Endodermal cell (in vitro differentiated cells): ENCODE results near the gene CRYZL1. TPM values are rescaled to one million over a fixed set of nuclear protein-coding genes. Genes with fewer than 3 reads are reported as not detected.

Source experiments
- DNase-seq: peaks from one replicate; pipeline ENCODE4 v3.0.0-alpha.2; 2017
- H3K27ac ChIP-seq: 2 replicates; pipeline ENCODE4 v1.5.1; 2013; ENCODE audit warnings: mild to moderate bottlenecking, low read depth, low read length, moderate library complexity
- H3K27me3 ChIP-seq: 2 replicates; pipeline ENCODE4 v1.6.1; 2013; ENCODE audit warnings: mild to moderate bottlenecking, low read length, moderate library complexity; ENCODE audit not compliant: insufficient read depth, control insufficient read depth, poor library complexity, severe bottlenecking
- H3K36me3 ChIP-seq: 2 replicates; pipeline ENCODE4 v1.7.0; 2013; ENCODE audit warnings: mild to moderate bottlenecking, low read length, moderate library complexity; ENCODE audit not compliant: control insufficient read depth, insufficient read depth
- H3K4me1 ChIP-seq: one replicate; pipeline ENCODE4 v1.7.0; 2013; ENCODE audit warnings: low read length; ENCODE audit not compliant: control insufficient read depth, insufficient read depth
- H3K4me3 ChIP-seq: 2 replicates; pipeline ENCODE4 v1.5.1; 2013; ENCODE audit warnings: mild to moderate bottlenecking, low read length, moderate library complexity
- H3K9ac ChIP-seq: 2 replicates; pipeline ENCODE4 v1.6.1; 2013; ENCODE audit warnings: mild to moderate bottlenecking, low read length, moderate library complexity; ENCODE audit not compliant: poor library complexity, severe bottlenecking; ENCODE audit errors: extremely low read depth
- H3K9me3 ChIP-seq: 2 replicates; pipeline ENCODE4 v1.6.1; 2013; ENCODE audit warnings: mild to moderate bottlenecking, low read length, moderate library complexity; ENCODE audit not compliant: control insufficient read depth
- H3K27ac Mint-ChIP-seq: 2 replicates; pipeline ENCODE4 v1.8.0; 2020; ENCODE audit warnings: mixed read lengths
- H3K27me3 Mint-ChIP-seq: 2 replicates; pipeline ENCODE4 v1.8.0; 2021; ENCODE audit warnings: mild to moderate bottlenecking, mixed read lengths; ENCODE audit not compliant: insufficient read depth
- H3K36me3 Mint-ChIP-seq: 2 replicates; pipeline ENCODE4 v1.8.0; 2020; ENCODE audit warnings: low read depth, mixed read lengths
- H3K4me1 Mint-ChIP-seq: 2 replicates; pipeline ENCODE4 v1.8.0; 2020; ENCODE audit warnings: mixed read lengths
- H3K4me3 Mint-ChIP-seq: 2 replicates; pipeline ENCODE4 v1.8.0; 2020; ENCODE audit warnings: mild to moderate bottlenecking, moderate library complexity, mixed read lengths
- H3K9me3 Mint-ChIP-seq: 2 replicates; pipeline ENCODE4 v1.8.0; 2020; ENCODE audit warnings: mild to moderate bottlenecking, mixed read lengths
- WGBS, 2 experiments: methylation state at CpG; one replicate each; pipeline versions ENCODE4 v1.1.5 to v1.1.7; 2013; ENCODE audit warnings: missing lambda C conversion rate in 2 of 2, mixed read lengths in 1 of 2; ENCODE audit not compliant: insufficient coverage in 1 of 2, insufficient read length in 1 of 2; 5-methylcytosine and 5-hydroxymethylcytosine counted together
- total RNA-seq, 2 donors: library from RNA; stranded (reverse); fragmentation: NEBNext Ultra II Directional in 1 of 2; extraction: Animal tissue kit (Norgen Biotek cat#: 25700) in 1 of 2; gene quantifications; 2 replicates in 1 of 2; 3 replicates in 1 of 2; pipeline ENCODE4 v1.2.1, GENCODE V29; 2021
- TF ChIP-seq, protein P1 (sequence below): fragments of 200-600 bp; sonication (generic); conservative IDR thresholded peaks from 2 replicates; pipeline ENCODE4 v1.5.0; 2021; ENCODE audit warnings: antibody characterized with exemption, mild to moderate bottlenecking

CRYZL1 gene
- total RNA-seq, 2 donors from 2014 or later, result 33.8 to 51.0 TPM

DNA sequence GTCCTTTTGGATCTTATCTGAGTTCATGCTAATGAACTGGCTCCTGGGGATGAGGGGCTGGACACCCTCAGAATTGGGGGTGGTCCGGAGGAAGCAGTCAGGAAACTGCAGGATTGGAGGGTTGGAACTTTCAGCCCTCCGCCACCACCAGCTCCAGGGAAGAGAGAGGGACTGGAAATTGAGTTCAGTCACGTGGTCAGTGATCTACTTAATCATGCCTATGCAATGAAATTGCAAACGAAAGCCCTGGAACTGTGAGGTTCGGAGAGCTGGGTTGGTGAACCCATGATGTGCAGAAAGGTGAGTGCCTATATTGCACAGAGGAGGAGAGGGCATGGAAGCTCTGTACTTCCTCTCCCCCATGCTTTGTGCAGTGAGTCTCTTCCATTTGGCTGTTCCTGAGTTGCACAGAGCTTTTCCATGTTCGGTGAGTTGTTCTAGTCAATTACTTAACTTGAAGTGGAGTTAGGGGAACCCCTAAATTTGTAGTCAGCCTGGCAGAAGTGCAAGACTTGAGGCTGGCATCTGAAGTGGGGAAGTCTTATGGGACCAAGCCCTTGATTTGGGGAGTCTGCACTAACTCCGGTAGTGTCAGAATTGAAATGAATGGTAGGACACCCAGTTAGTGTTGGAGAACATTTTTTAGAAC lies 17.5 kb upstream of the CRYZL1 start:
- H3K27me3 ChIP-seq, result no peaks in the 10 kb centered on the region
- Mint-ChIP-seq H3K4me3 (no peak overlapping the region), H3K27me3 (no peaks in the 10 kb centered on the region), H3K4me1 (peaks cover 46% of the 10 kb centered on the region), H3K27ac (peak overlapping the region; percentile 57), H3K9me3 (peaks cover 3% of the 10 kb centered on the region), H3K36me3 (peaks cover 10% of the 10 kb centered on the region)
- TF ChIP-seq, protein P1, sequence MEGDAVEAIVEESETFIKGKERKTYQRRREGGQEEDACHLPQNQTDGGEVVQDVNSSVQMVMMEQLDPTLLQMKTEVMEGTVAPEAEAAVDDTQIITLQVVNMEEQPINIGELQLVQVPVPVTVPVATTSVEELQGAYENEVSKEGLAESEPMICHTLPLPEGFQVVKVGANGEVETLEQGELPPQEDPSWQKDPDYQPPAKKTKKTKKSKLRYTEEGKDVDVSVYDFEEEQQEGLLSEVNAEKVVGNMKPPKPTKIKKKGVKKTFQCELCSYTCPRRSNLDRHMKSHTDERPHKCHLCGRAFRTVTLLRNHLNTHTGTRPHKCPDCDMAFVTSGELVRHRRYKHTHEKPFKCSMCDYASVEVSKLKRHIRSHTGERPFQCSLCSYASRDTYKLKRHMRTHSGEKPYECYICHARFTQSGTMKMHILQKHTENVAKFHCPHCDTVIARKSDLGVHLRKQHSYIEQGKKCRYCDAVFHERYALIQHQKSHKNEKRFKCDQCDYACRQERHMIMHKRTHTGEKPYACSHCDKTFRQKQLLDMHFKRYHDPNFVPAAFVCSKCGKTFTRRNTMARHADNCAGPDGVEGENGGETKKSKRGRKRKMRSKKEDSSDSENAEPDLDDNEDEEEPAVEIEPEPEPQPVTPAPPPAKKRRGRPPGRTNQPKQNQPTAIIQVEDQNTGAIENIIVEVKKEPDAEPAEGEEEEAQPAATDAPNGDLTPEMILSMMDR, result no peak
- H3K27ac ChIP-seq, result no peak overlapping the region
- H3K36me3 ChIP-seq, result peaks cover 5% of the 10 kb centered on the region
- DNase-seq, result no peak
- peaks cover 9% of the 10 kb centered on the region for H3K4me1 ChIP-seq
- H3K4me3 ChIP-seq, result no peak overlapping the region
- H3K9me3 ChIP-seq, result peaks cover 6% of the 10 kb centered on the region
- WGBS, 2 experiments, result 89 to 95% methylated on average over 6 to 7 of the region's 7 CpGs
- no peak overlapping the region for H3K9ac ChIP-seq

DNA sequence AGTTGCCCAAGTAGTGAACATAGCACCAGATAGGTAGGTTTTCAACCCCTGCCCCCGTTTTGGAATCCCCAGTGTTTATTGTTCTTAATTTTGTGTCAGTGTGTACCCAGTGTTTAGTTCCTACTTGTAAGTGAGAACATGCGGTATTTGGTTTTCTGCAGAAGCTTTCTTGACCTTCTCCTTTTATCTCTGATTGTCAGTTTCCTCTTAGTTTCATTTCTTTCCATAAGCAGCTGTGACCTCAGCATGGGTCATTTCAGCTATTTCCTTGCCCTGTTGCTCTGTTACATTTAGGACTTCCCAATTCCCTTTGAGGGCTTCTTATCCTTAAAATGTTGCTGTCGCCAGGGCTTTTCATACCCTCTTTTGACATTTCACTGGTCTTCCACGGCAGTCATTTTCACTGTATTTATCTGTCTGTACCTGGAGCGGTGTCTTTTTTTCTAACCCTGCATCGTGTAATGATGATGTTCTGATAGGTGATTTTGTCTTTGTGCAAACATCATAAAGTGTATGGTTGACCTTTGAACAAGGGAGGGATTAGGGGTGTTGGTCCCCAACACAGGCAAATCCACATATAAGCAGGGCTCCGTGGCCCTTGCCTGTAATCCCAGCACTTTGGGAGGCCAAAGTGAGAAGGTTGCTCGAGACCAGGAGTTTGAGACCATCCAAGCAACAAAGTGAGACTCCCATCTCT lies 15.7 kb upstream of the CRYZL1 start:
- TF ChIP-seq, protein P1, result no peak
- 83 to 84% methylated on average over 6 to 8 of the region's 8 CpGs for WGBS, 2 experiments
- no peak overlapping the region for H3K4me3 Mint-ChIP-seq
- peak; percentile 24 for DNase-seq
- Histone ChIP-seq H3K27ac (no peak overlapping the region), H3K4me1 (peaks cover 13% of the 10 kb centered on the region), H3K36me3 (peaks cover 5% of the 10 kb centered on the region), H3K27me3 (no peaks in the 10 kb centered on the region), H3K4me3 (no peak overlapping the region), H3K9me3 (peaks cover 6% of the 10 kb centered on the region), H3K9ac (no peak overlapping the region)
- H3K27ac Mint-ChIP-seq, result peak overlapping the region; percentile 16
- peaks cover 51% of the 10 kb centered on the region for H3K4me1 Mint-ChIP-seq
- peaks cover 3% of the 10 kb centered on the region for H3K9me3 Mint-ChIP-seq
- H3K36me3 Mint-ChIP-seq, result peaks cover 15% of the 10 kb centered on the region
- H3K27me3 Mint-ChIP-seq, result no peaks in the 10 kb centered on the region

DNA sequence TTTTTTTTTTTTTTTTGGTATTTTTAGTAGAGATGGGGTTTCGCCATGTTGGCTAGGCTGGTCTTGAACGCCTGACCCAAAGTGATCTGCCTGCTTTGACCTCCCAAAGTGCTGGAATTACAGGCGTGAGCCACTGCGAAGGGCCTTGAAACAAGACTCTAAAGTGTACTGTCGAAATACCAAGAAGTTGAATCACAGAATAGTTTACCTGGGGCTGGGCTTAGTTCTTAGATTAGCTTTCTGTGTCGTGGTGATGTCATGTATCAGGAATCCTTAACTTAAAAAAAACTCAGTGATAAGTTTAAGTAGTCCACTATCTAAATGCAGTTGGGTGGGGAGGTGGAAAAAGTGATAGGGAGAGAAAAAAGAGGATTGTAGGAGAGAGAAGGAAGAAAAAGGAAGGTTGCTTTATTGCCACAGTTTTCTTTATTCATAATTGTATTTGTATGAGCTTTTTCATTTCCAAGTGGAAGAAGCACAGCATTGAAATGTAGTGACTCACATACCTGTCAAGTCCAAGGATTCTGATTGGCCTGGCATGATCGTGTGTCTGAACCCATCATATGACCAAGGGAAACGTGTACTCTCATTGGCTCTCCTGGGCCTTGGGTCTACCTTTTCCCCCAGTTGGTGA lies 14.2 kb upstream of the CRYZL1 start:
- 62 to 77% methylated on average over 6 to 8 of the region's 8 CpGs for WGBS, 2 experiments
- Histone ChIP-seq H3K27ac (no peak overlapping the region), H3K9ac (peak overlapping the region; percentile 48), H3K9me3 (peaks cover 2% of the 10 kb centered on the region), H3K4me3 (peak overlapping the region; percentile 44), H3K36me3 (peaks cover 5% of the 10 kb centered on the region), H3K4me1 (peaks cover 16% of the 10 kb centered on the region), H3K27me3 (no peaks in the 10 kb centered on the region)
- H3K36me3 Mint-ChIP-seq, result peaks cover 15% of the 10 kb centered on the region
- peaks cover under 1% of the 10 kb centered on the region for H3K9me3 Mint-ChIP-seq
- peaks cover 57% of the 10 kb centered on the region for H3K4me1 Mint-ChIP-seq
- peak overlapping the region; percentile 93 for H3K27ac Mint-ChIP-seq
- DNase-seq, result peak; percentile 78
- no peaks in the 10 kb centered on the region for H3K27me3 Mint-ChIP-seq
- no peak overlapping the region for H3K4me3 Mint-ChIP-seq
- TF ChIP-seq, protein P1, result no peak
